Psoas muscle (tissue), 7 donors: Measurements from ENCODE around the gene CCDC184. TPM values are rescaled to one million over a fixed set of nuclear protein-coding genes. Genes with fewer than 3 reads are reported as not detected.

Experiments used
- polyA plus RNA-seq, 3 donors: library from polyadenylated mRNA; stranded (reverse); fragments of 200-250 nt; gene quantifications; one replicate each; pipeline ENCODE4 v1.2.3, GENCODE V29; 2013
- total RNA-seq, 4 donors: library from RNA; stranded (reverse); fragmentation: NEBNext Ultra II Directional in 2 of 4; extraction: Animal tissue kit (Norgen Biotek cat#: 25700) in 2 of 4; gene quantifications; one replicate each; pipeline versions ENCODE4 v1.2.1 to v1.2.4, GENCODE V29; 2021 to 2023
- donor health status: healthy with polysubstance abuse.
- donor health status: DM: no; HTN: no; CAD: no; lungs with moderate emphysema.
- donor health status: Bipolar disorder and iron deficiency.
- donor health status: healthy.
- donor health status: DM: no; HTN: no; CAD: no.
- donor health status: DM: no; HTN: no; CAD: no.
- donor health status: DM: yes; HTN: yes; CAD: no.

Gene CCDC184
- total and polyA plus RNA-seq, 7 donors: 0.16 to 0.84 (median 0.49) TPM

Other genes starting within 250 kb of the CCDC184 start
- 10 to 100 TPM in 3 of 4 donors, 1 to 10 TPM in 1; 7.7 to 15.8 (median 12.6) TPM for gene TMEM106C, start 220.0 kb upstream of the CCDC184 start, total RNA-seq
- 10 to 100 TPM; 14.3 to 33.4 (median 14.7) TPM for gene TMEM106C, start 220.0 kb upstream of the CCDC184 start, polyA plus RNA-seq
- under 1 TPM in 1 of 4 donors, not detected in 3; 0.06 TPM for gene COL2A1, start 179.2 kb upstream of the CCDC184 start, total RNA-seq
- gene COL2A1, start 179.2 kb upstream of the CCDC184 start, polyA plus RNA-seq: under 1 TPM in 2 of 3 donors, not detected in 1; 0.07 to 0.41 TPM
- gene SENP1, start 77.6 kb upstream of the CCDC184 start, total RNA-seq: 10 to 100 TPM in 1 of 4 donors, 1 to 10 TPM in 3; 6.3 to 10.2 (median 8.0) TPM
- gene SENP1, start 77.6 kb upstream of the CCDC184 start, polyA plus RNA-seq: 1 to 10 TPM; 3.2 to 6.2 (median 3.3) TPM
- gene PFKM, start 64.3 kb upstream of the CCDC184 start, total RNA-seq: 1,000 to 10,000 TPM in 1 of 4 donors, 100 to 1,000 TPM in 3; 618 to 1,283 (median 817) TPM
- gene PFKM, start 64.3 kb upstream of the CCDC184 start, polyA plus RNA-seq: 100 to 1,000 TPM in 2 of 3 donors, 10 to 100 TPM in 1; 65.1 to 529 (median 344) TPM
- gene ASB8, start 26.1 kb upstream of the CCDC184 start, total RNA-seq: 100 to 1,000 TPM; 158 to 477 (median 228) TPM
- 100 to 1,000 TPM in 2 of 3 donors, 10 to 100 TPM in 1; 49.3 to 206 (median 155) TPM for gene ASB8, start 26.1 kb upstream of the CCDC184 start, polyA plus RNA-seq
- gene OR10AD1, start 19.6 kb downstream of the CCDC184 start, total RNA-seq: not detected
- under 1 TPM in 1 of 3 donors, not detected in 2; 0.01 TPM for gene OR10AD1, start 19.6 kb downstream of the CCDC184 start, polyA plus RNA-seq
- gene ZNF641, start 167.3 kb downstream of the CCDC184 start, total RNA-seq: 10 to 100 TPM; 17.4 to 41.5 (median 22.5) TPM
- 10 to 100 TPM in 2 of 3 donors, 1 to 10 TPM in 1; 5.8 to 25.1 (median 12.8) TPM for gene ZNF641, start 167.3 kb downstream of the CCDC184 start, polyA plus RNA-seq